Natural killer cell (primary cell): ENCODE data around the gene LIPF. TPM values are rescaled to one million over a fixed set of nuclear protein-coding genes. Genes with fewer than 3 reads are reported as not detected.

ENCODE experiments used
- ATAC-seq, 3 donors: fragments of 150-1000 bp in 2 of 3; fragments of 200-7000 bp in 1 of 3; cut with Tn5 transposase; 1 replicate in 1 of 3; 2 replicates in 2 of 3; pipeline ENCODE4 v1.10.0; 2021; ENCODE audit warnings: mild to moderate bottlenecking in 2 of 3, moderate library complexity in 2 of 3
- DNase-seq, 2 donors: peaks; one replicate each; pipeline versions ENCODE4 v3.0.0 to v3.0.0-alpha.2; 2013 to 2021; ENCODE audit warnings: mixed read lengths in 1 of 2
- H3K27ac ChIP-seq: one replicate; pipeline ENCODE4 v1.5.1; 2013; ENCODE audit warnings: mild to moderate bottlenecking, low read length
- H3K27me3 ChIP-seq: one replicate; pipeline ENCODE4 v1.6.1; 2013; ENCODE audit warnings: low read length; ENCODE audit not compliant: control insufficient read depth, insufficient read depth
- H3K36me3 ChIP-seq: one replicate; pipeline ENCODE4 v1.6.1; 2013; ENCODE audit warnings: low read length; ENCODE audit not compliant: control insufficient read depth, insufficient read depth
- H3K4me1 ChIP-seq: one replicate; pipeline ENCODE4 v1.6.1; 2013; ENCODE audit warnings: low read length; ENCODE audit not compliant: control insufficient read depth, insufficient read depth
- H3K4me3 ChIP-seq: one replicate; pipeline ENCODE4 v1.5.1; 2013; ENCODE audit warnings: low read length
- H3K9me3 ChIP-seq: one replicate; pipeline ENCODE4 v1.6.1; 2013; ENCODE audit warnings: low read length; ENCODE audit not compliant: control insufficient read depth, insufficient read depth
- H3K27ac Mint-ChIP-seq, 2 donors: one replicate each; pipeline ENCODE4 v1.8.0; 2022; ENCODE audit warnings: mild to moderate bottlenecking in 2 of 2, mixed read lengths in 2 of 2, moderate library complexity in 1 of 2
- H3K27me3 Mint-ChIP-seq, 2 donors: one replicate each; pipeline ENCODE4 v1.8.0; 2022; ENCODE audit warnings: low read depth in 2 of 2, mixed read lengths in 2 of 2
- H3K36me3 Mint-ChIP-seq: one replicate; pipeline ENCODE4 v1.8.0; 2022; ENCODE audit warnings: mixed read lengths
- H3K4me1 Mint-ChIP-seq, 2 donors: one replicate each; pipeline ENCODE4 v1.8.0; 2022; ENCODE audit warnings: mixed read lengths in 2 of 2
- H3K4me3 Mint-ChIP-seq: one replicate; pipeline ENCODE4 v1.8.0; 2022; ENCODE audit warnings: mild to moderate bottlenecking, moderate library complexity, mixed read lengths
- H3K9me3 Mint-ChIP-seq, 2 donors: one replicate each; pipeline ENCODE4 v1.8.0; 2022; ENCODE audit warnings: mixed read lengths in 2 of 2
- WGBS: methylation state at CpG from one replicate; pipeline ENCODE4 v1.1.7; 2013; ENCODE audit warnings: missing lambda C conversion rate; ENCODE audit not compliant: insufficient coverage; 5-methylcytosine and 5-hydroxymethylcytosine counted together
- intact Hi-C: fragments of 100-400 bp; cut with micrococcal nuclease; formaldehyde crosslinking; loops from one replicate; pipeline ENCODE4 v1.14.2; 2022
- total RNA-seq, 4 donors: library from RNA; stranded (reverse); fragments of 120-200 nt in 1 of 4; gene quantifications; one replicate each; pipeline versions ENCODE4 v1.2.3 to v1.2.4, GENCODE V29; 2013 to 2022
- TF ChIP-seq, protein P1 (sequence below): fragments of 200-600 bp; IDR thresholded peaks from one replicate; pipeline ENCODE4 v1.8.0; 2022; ENCODE audit warnings: antibody characterized with exemption

The LIPF gene
- total RNA-seq, 3 donors from 2014 or later (not counting 1 experiment from before 2014, with no cell fraction given), result not detected

DNA sequence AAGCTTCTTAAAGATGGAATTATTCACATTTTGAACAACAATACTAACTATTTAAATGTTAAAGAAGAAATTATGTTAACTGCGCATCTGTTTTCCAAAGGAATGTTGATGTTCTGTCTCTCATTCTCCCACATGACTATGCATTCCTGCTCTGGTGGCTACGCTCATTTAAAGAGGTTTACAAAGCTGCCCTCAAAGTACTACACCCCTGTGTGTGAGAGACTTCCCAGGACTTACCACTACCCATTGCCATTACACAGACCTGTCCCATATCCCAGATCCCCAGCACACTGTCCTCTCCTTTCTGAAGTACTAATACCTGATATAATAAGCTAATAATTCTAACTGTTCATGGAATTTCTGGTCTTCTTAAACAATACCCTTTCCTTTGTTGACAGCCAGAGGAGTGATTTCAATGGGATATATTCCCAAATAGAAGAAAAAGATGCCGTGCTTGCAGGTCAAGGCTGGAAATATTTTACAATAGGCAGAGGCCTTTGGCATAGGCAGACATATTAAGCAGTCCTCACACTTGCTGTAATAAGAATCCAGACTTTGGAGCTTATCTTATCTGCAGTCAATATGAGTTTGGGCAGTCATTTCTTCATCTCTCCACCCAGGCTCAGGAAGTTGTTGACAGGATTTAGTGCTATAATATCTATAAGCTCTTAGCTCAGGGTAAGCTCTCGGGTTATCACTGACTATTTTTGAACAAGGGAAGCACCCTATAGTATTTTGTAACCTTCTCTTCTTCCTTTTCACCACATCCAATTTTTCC lies 12.2 kb downstream of the LIPF start:
- H3K36me3 ChIP-seq, result no peaks in the 10 kb centered on the region
- no peaks in the 10 kb centered on the region for H3K4me1 Mint-ChIP-seq
- H3K4me3 Mint-ChIP-seq, result no peak overlapping the region
- H3K36me3 Mint-ChIP-seq, result no peaks in the 10 kb centered on the region
- no peak overlapping the region for H3K27ac Mint-ChIP-seq
- no peak overlapping the region for H3K4me3 ChIP-seq
- ATAC-seq, result no peak
- no peaks in the 10 kb centered on the region for H3K9me3 Mint-ChIP-seq
- TF ChIP-seq, protein P1, sequence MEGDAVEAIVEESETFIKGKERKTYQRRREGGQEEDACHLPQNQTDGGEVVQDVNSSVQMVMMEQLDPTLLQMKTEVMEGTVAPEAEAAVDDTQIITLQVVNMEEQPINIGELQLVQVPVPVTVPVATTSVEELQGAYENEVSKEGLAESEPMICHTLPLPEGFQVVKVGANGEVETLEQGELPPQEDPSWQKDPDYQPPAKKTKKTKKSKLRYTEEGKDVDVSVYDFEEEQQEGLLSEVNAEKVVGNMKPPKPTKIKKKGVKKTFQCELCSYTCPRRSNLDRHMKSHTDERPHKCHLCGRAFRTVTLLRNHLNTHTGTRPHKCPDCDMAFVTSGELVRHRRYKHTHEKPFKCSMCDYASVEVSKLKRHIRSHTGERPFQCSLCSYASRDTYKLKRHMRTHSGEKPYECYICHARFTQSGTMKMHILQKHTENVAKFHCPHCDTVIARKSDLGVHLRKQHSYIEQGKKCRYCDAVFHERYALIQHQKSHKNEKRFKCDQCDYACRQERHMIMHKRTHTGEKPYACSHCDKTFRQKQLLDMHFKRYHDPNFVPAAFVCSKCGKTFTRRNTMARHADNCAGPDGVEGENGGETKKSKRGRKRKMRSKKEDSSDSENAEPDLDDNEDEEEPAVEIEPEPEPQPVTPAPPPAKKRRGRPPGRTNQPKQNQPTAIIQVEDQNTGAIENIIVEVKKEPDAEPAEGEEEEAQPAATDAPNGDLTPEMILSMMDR, result no peak
- intact Hi-C loops, result no loop called here
- 56% methylated on average over 3 of the region's 4 CpGs for WGBS
- H3K9me3 ChIP-seq, result no peaks in the 10 kb centered on the region
- no peaks in the 10 kb centered on the region for H3K4me1 ChIP-seq
- no peak overlapping the region for H3K27ac ChIP-seq
- peaks cover 0 to 6% of the 10 kb centered on the region in 2 donors for H3K27me3 Mint-ChIP-seq
- DNase-seq, result no peak
- no peaks in the 10 kb centered on the region for H3K27me3 ChIP-seq

DNA sequence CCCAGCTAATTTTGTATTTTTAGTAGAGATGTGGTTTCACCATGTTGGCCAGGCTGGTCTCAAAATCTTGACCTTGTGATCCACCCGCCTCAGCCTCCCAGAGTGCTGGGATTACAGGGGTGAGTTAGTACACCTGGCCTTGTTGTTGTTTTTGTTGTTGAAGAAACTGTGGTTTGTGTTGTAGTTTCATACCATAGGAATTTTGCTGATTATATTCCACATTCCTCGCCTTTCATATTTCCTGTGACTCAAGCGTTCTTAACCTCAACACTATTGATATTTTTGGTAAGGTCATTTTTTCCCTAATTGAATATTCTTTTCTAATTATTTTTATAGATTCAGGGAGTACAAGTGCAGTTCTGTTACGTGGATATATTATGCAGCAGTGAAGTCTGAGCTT lies 16.7 kb downstream of the LIPF start:
- ATAC-seq (no peak), DNase-seq (no peak)
- no peaks in the 10 kb centered on the region for H3K9me3 Mint-ChIP-seq
- H3K27me3 ChIP-seq, result peaks cover 2% of the 10 kb centered on the region
- no peaks in the 10 kb centered on the region for H3K9me3 ChIP-seq
- no peak overlapping the region for H3K4me3 Mint-ChIP-seq
- H3K27me3 Mint-ChIP-seq, result peaks cover 0 to 4% of the 10 kb centered on the region in 2 donors
- H3K4me3 ChIP-seq, result no peak overlapping the region
- no peaks in the 10 kb centered on the region for H3K4me1 Mint-ChIP-seq
- intact Hi-C loops, result no loop called here
- 100% methylated on average over 1 of the region's 4 CpGs for WGBS
- no peaks in the 10 kb centered on the region for H3K36me3 ChIP-seq
- no peak overlapping the region for H3K27ac ChIP-seq
- no peaks in the 10 kb centered on the region for H3K4me1 ChIP-seq
- no peaks in the 10 kb centered on the region for H3K36me3 Mint-ChIP-seq
- TF ChIP-seq, protein P1, result no peak
- no peak overlapping the region for H3K27ac Mint-ChIP-seq

DNA sequence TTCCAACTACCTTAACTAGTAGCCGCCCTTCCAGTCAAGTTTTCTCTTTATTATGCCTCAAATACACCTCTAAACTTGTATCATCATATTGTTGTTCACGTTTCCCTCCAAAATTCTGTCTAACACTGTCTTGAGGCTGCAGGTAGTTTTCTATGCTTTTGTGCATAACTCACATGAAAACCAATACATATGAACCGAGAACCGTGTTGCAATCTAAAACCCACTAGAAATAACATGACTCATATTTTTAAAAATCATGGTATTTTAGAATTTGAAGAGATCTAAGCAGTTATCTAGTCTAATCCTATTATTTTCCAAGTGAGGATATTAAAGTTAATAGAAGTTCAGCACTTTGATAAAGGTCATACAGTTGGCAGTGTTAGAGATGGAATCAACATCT lies 18.2 kb downstream of the LIPF start:
- Mint-ChIP-seq H3K27ac (no peak overlapping the region), H3K4me1 (no peaks in the 10 kb centered on the region), H3K36me3 (no peaks in the 10 kb centered on the region), H3K4me3 (no peak overlapping the region), H3K27me3 (peaks cover 0 to 4% of the 10 kb centered on the region in 2 donors), H3K9me3 (no peaks in the 10 kb centered on the region)
- no peak overlapping the region for H3K27ac ChIP-seq
- intact Hi-C loops, result no loop called here
- no peaks in the 10 kb centered on the region for H3K9me3 ChIP-seq
- no peak for ATAC-seq
- H3K36me3 ChIP-seq, result no peaks in the 10 kb centered on the region
- 79% methylated on average over 2 of the region's 4 CpGs for WGBS
- DNase-seq, result no peak
- TF ChIP-seq, protein P1, result no peak
- H3K4me3 ChIP-seq, result no peak overlapping the region
- no peaks in the 10 kb centered on the region for H3K4me1 ChIP-seq
- peaks cover 2% of the 10 kb centered on the region for H3K27me3 ChIP-seq
